ENCODE results near the gene LXN.
"Not testable (repeated sequence)": the region's sequence is repeated elsewhere in the genome, so short reads cannot be mapped to it uniquely, and the experiment has no call there.

Gene LXN

GRCh38 chr3:158693866-158694456, 21.5 kb upstream of the LXN start:
- H3K4me1 Mint-ChIP-seq; ATAC-seq; H3K4me3 Mint-ChIP-seq; H3K27ac Mint-ChIP-seq; DNase-seq (ENCODE audit: low spot score in 2 of 2); H3K9me3 Mint-ChIP-seq: not testable (repeated sequence)
- peaks cover 77% of the 10 kb centered on the region for H3K36me3 Mint-ChIP-seq

DNA sequence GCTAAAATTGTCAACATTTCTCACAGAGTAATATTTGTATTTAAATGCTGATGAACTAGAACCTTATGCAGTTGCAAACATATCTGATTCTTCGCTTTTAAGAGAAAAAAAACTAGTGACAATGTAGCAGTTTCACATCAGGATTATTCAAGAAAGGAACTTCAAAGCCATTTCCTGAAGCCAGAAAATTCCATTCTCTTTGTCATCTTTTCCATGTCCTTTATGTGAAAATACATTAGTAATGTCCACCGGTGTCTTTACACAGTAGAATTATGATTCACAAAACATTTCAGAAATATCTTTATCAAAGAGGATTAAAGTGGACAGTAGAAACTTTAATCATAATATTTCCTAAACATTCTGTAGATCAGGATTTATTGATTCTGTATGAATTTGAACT, 12.7 kb upstream of the LXN start:
- peaks cover 62% of the 10 kb centered on the region for H3K36me3 Mint-ChIP-seq
- H3K4me1 Mint-ChIP-seq: peaks cover 4% of the 10 kb centered on the region
- DNase-seq (ENCODE audit: low spot score in 2 of 2): no peak
- no peak overlapping the region for H3K27ac Mint-ChIP-seq
- no peak overlapping the region for H3K4me3 Mint-ChIP-seq
- no peak for ATAC-seq
- H3K9me3 Mint-ChIP-seq: no peaks in the 10 kb centered on the region

GRCh38 chr3:158683230-158683962, 10.9 kb upstream of the LXN start:
- no peak overlapping the region for H3K4me3 Mint-ChIP-seq
- H3K27ac Mint-ChIP-seq: no peak overlapping the region
- peaks cover 47% of the 10 kb centered on the region for H3K36me3 Mint-ChIP-seq
- H3K9me3 Mint-ChIP-seq: no peaks in the 10 kb centered on the region
- H3K4me1 Mint-ChIP-seq: peaks cover 4% of the 10 kb centered on the region
- DNase-seq (ENCODE audit: low spot score in 2 of 2) (no peak), ATAC-seq (peak; percentile 69)

DNA sequence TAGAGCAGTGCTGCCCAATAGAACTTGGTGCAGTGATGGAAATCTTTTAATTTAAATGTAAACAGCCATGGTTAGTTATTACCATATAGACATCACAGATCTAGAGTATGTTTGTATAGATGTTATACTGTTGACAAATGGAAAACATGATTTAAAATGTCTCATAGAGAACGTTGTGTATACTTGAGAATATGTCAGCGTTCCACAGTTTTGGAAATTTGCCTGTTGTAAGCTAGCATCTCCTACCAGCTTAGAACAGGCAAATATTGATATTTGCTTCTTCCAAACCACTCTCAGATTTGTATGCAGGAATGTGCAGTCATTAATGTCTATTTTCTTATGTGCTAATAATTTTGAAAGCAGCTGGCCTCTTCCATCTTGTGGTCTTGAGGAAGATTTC, 8.4 kb upstream of the LXN start:
- Mint-ChIP-seq H3K4me3 (no peak overlapping the region), H3K9me3 (no peaks in the 10 kb centered on the region), H3K36me3 (peaks cover 66% of the 10 kb centered on the region), H3K4me1 (peaks cover 4% of the 10 kb centered on the region), H3K27ac (no peak overlapping the region)
- DNase-seq (ENCODE audit: low spot score in 2 of 2) (no peak), ATAC-seq (no peak)

- H3K36me3 Mint-ChIP-seq: peaks cover 60% of the 10 kb centered on the region
- ATAC-seq (no peak), DNase-seq (ENCODE audit: low spot score in 2 of 2) (no peak)
- no peaks in the 10 kb centered on the region for H3K9me3 Mint-ChIP-seq
- H3K4me3 Mint-ChIP-seq: no peak overlapping the region
- peaks cover 4% of the 10 kb centered on the region for H3K4me1 Mint-ChIP-seq
- H3K27ac Mint-ChIP-seq: no peak overlapping the region
These were observed 7.1 kb upstream of the LXN start for GRCh38 chr3:158679547-158680000.

GRCh38 chr3:158678687-158679086, 6.2 kb upstream of the LXN start:
- DNase-seq (ENCODE audit: low spot score in 2 of 2) (no peak), ATAC-seq (no peak)
- H3K4me3 Mint-ChIP-seq: no peak overlapping the region
- H3K27ac Mint-ChIP-seq: no peak overlapping the region
- peaks cover under 1% of the 10 kb centered on the region for H3K4me1 Mint-ChIP-seq
- no peaks in the 10 kb centered on the region for H3K9me3 Mint-ChIP-seq
- peaks cover 60% of the 10 kb centered on the region for H3K36me3 Mint-ChIP-seq

GRCh38 chr3:158671821-158672214, 630 bp downstream of the LXN start:
- ATAC-seq (no peak), DNase-seq (ENCODE audit: low spot score in 2 of 2) (no peak)
- H3K27ac Mint-ChIP-seq: peak overlapping the region; percentile 96
- peak overlapping the region; percentile 86 for H3K4me3 Mint-ChIP-seq
- peaks cover 17% of the 10 kb centered on the region for H3K4me1 Mint-ChIP-seq
- no peaks in the 10 kb centered on the region for H3K9me3 Mint-ChIP-seq
- H3K36me3 Mint-ChIP-seq: peaks cover 76% of the 10 kb centered on the region

GRCh38 chr3:158668506-158668905, 3.9 kb downstream of the LXN start:
- Mint-ChIP-seq H3K27ac (no peak overlapping the region), H3K4me1 (peaks cover 17% of the 10 kb centered on the region), H3K36me3 (peaks cover 88% of the 10 kb centered on the region), H3K9me3 (no peaks in the 10 kb centered on the region), H3K4me3 (no peak overlapping the region)
- no peak for DNase-seq (ENCODE audit: low spot score in 2 of 2)
- no peak for ATAC-seq

- DNase-seq (ENCODE audit: low spot score in 2 of 2) (no peak), ATAC-seq (no peak)
- no peak overlapping the region for H3K27ac Mint-ChIP-seq
- peaks cover 99% of the 10 kb centered on the region for H3K36me3 Mint-ChIP-seq
- peaks cover under 1% of the 10 kb centered on the region for H3K4me1 Mint-ChIP-seq
- H3K4me3 Mint-ChIP-seq: no peak overlapping the region
- H3K9me3 Mint-ChIP-seq: no peaks in the 10 kb centered on the region
These were observed 6.0 kb downstream of the LXN start for GRCh38 chr3:158666416-158666815.

GRCh38 chr3:158663832-158664231, 8.6 kb downstream of the LXN start:
- Mint-ChIP-seq H3K4me3 (no peak overlapping the region), H3K36me3 (peaks cover 99% of the 10 kb centered on the region), H3K4me1 (no peaks in the 10 kb centered on the region), H3K27ac (no peak overlapping the region), H3K9me3 (no peaks in the 10 kb centered on the region)
- no peak for DNase-seq (ENCODE audit: low spot score in 2 of 2)
- ATAC-seq: no peak

DNA sequence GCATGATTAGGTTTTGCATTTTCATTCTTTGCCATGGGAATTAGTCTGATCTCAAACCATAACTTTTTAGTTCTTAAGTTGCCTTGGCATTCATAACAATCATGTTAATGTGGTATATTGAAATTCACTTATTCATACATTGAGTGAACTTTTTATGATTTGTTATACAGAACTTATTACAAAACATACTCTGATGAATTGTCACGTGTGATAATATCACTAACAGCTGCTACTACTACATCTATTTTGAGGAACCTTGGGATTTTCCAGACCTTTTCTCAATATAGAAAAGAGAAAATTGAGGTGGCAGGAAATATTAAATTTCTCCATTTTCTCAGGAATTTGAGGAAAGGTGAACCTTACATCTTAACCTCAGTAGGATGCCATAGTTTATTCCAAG, 9.2 kb downstream of the LXN start:
- Mint-ChIP-seq H3K36me3 (peaks cover 99% of the 10 kb centered on the region), H3K9me3 (no peaks in the 10 kb centered on the region), H3K4me3 (no peak overlapping the region), H3K4me1 (no peaks in the 10 kb centered on the region), H3K27ac (no peak overlapping the region)
- ATAC-seq: no peak
- no peak for DNase-seq (ENCODE audit: low spot score in 2 of 2)

DNA sequence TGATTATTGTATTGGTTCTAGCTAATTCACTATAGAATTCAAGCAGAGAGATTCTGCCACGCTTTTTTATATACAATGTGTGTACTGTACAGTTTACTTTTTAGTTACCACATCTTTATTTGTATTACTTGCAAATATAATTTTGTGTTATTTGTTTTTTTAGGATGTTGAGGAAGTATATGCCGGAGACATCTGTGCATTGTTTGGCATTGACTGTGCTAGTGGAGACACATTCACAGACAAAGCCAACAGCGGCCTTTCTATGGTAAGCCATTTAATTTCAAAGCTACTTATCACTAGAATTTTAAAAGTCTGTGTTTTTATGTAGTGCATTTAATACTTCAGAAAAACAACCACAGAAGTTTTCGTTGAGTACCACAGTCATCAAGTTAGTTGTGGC, 11.7 kb downstream of the LXN start:
- H3K4me3 Mint-ChIP-seq: no peak overlapping the region
- peaks cover 99% of the 10 kb centered on the region for H3K36me3 Mint-ChIP-seq
- no peaks in the 10 kb centered on the region for H3K4me1 Mint-ChIP-seq
- no peak overlapping the region for H3K27ac Mint-ChIP-seq
- H3K9me3 Mint-ChIP-seq: no peaks in the 10 kb centered on the region
- no peak for DNase-seq (ENCODE audit: low spot score in 2 of 2)
- ATAC-seq: no peak

- Mint-ChIP-seq H3K4me1 (no peaks in the 10 kb centered on the region), H3K36me3 (peaks cover 99% of the 10 kb centered on the region), H3K4me3 (no peak overlapping the region), H3K9me3 (no peaks in the 10 kb centered on the region), H3K27ac (no peak overlapping the region)
- ATAC-seq (peak; percentile 87), DNase-seq (ENCODE audit: low spot score in 2 of 2) (peak in 1 of 2 donors; percentile 68)
These were observed 12.8 kb downstream of the LXN start for GRCh38 chr3:158659454-158660237.

DNA sequence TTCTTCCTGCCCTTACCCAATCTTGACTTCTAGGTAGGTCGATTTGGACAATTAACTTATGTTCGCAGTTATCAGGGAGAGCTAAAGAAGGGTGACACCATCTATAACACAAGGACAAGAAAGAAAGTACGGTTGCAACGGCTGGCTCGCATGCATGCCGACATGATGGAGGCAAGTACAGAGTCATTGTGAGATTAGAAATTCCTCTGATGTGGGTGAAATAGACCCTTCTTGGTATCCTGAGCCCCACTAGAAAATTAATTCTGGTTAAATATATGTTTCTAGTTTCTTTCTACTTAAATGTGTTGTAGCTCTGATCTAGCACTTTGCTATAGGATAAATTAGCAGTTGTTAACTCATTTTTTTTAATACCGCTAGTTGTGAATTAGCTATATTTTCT, 13.6 kb downstream of the LXN start:
- no peak overlapping the region for H3K4me3 Mint-ChIP-seq
- H3K9me3 Mint-ChIP-seq: no peaks in the 10 kb centered on the region
- no peak overlapping the region for H3K27ac Mint-ChIP-seq
- ATAC-seq: peak; percentile 37
- peaks cover 99% of the 10 kb centered on the region for H3K36me3 Mint-ChIP-seq
- DNase-seq (ENCODE audit: low spot score in 2 of 2): no peak
- H3K4me1 Mint-ChIP-seq: no peaks in the 10 kb centered on the region

DNA sequence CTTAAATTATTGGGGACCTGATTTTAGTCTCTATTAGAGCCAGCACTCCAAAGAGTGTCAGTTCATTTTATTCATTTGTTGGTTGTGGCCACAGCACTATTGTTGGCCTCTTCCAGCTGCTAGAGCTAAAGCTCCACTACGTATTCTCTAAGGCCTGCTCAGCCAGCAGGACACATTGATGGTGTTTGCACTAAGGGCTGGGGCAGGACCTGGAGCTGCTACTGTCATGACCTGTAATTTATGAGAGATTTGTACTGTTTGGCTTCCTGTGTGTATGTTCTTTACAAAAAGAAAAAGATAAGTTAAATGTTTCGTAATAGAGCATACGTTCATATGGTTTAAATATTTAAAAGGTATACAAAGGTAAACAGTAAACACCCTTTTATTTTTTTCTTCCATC, 20.0 kb downstream of the LXN start:
- no peak overlapping the region for H3K4me3 Mint-ChIP-seq
- H3K4me1 Mint-ChIP-seq: peaks cover 7% of the 10 kb centered on the region
- no peak overlapping the region for H3K27ac Mint-ChIP-seq
- ATAC-seq (no peak), DNase-seq (ENCODE audit: low spot score in 2 of 2) (no peak)
- H3K36me3 Mint-ChIP-seq: peaks cover 100% of the 10 kb centered on the region
- no peaks in the 10 kb centered on the region for H3K9me3 Mint-ChIP-seq

GRCh38 chr3:158651192-158651591, 21.3 kb downstream of the LXN start:
- Mint-ChIP-seq H3K4me3 (no peak overlapping the region), H3K4me1 (peaks cover 13% of the 10 kb centered on the region), H3K9me3 (no peaks in the 10 kb centered on the region), H3K27ac (no peak overlapping the region), H3K36me3 (peaks cover 100% of the 10 kb centered on the region)
- ATAC-seq (no peak), DNase-seq (ENCODE audit: low spot score in 2 of 2) (no peak)
